Lower lobe of right lung (tissue), 2 donors: ENCODE results near the gene FBH1. TPM values are rescaled to one million over a fixed set of nuclear protein-coding genes. Genes with fewer than 3 reads are reported as not detected.

Experiments
- ATAC-seq, 2 donors: fragments of 200-7000 bp; cut with Tn5 transposase; one replicate each; pipeline ENCODE4 v1.9.1; 2020 to 2022; ENCODE audit warnings: mild to moderate bottlenecking in 2 of 2, moderate library complexity in 2 of 2
- DNase-seq: peaks from one replicate; pipeline ENCODE4 v3.0.0-alpha.2; 2020
- H3K27ac ChIP-seq: fragments of 200-600 bp; one replicate; pipeline ENCODE4 v1.8.0; 2022
- H3K27me3 ChIP-seq: fragments of 200-600 bp; one replicate; pipeline ENCODE4 v1.8.0; 2022; ENCODE audit warnings: low read depth
- H3K36me3 ChIP-seq: fragments of 200-600 bp; one replicate; pipeline ENCODE4 v1.8.0; 2022; ENCODE audit warnings: mild to moderate bottlenecking
- H3K4me1 ChIP-seq: fragments of 200-600 bp; one replicate; pipeline ENCODE4 v1.8.0; 2022
- H3K4me3 ChIP-seq: fragments of 200-600 bp; one replicate; pipeline ENCODE4 v1.8.0; 2022; ENCODE audit warnings: mild to moderate bottlenecking
- H3K9me3 ChIP-seq: fragments of 200-600 bp; one replicate; pipeline ENCODE4 v1.8.0; 2022
- CTCF ChIP-seq: fragments of 200-600 bp; IDR thresholded peaks from one replicate; pipeline ENCODE4 v1.8.0; 2022; ENCODE audit warnings: antibody characterized with exemption, mild to moderate bottlenecking
- intact Hi-C: fragments of 100-400 bp; cut with DNase I; formaldehyde crosslinking; loops from one replicate; pipeline ENCODE4 v1.11.0; 2022
- total RNA-seq: library from RNA; stranded (reverse); fragmentation: NEBNext Ultra II Directional; extraction: Animal tissue kit (Norgen Biotek cat#: 25700); gene quantifications from one replicate; pipeline ENCODE4 v1.2.1, GENCODE V29; 2021
- donor health status: DM: no; HTN: yes; CAD: no; lungs with severe emphysema.

The FBH1 gene
- total RNA-seq, 1 donor from 2014 or later: 64.7 TPM

DNA sequence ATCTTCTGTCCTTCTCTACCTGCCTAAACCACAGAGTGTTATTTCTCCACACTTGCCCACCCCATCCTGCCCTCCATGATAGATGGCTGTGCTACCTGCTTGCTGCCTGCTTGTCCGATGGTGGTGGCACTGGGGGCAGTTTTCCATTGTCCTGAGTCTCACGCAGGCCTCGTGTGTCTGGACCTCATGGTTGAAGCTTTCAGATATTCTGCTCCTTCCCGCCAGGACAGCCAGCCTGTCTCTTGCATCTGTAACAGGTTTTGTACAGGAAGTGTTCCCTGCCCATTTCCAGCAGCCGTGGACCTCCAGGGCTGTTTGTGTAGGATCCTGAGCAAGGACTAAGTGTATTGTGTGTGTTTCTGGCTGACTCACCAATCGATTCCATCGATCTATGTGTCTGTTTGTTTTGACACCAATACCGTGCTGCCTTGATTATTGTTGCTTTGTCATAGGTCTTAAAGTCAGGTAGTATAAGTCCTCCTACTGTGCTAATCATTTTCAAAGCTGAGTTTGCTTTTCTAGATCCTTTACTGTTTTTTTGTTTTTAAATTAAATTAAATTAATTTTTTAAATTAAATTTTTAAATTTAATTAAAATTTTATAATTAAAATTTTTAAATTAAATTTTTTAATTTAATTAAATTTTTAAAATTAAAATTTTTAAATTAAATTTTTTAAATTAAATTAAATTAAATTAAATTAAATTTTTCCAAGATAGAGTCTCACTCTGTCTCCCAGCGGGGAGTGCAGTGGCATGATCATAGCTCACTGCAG is 78.8 kb downstream of the FBH1 start:
- Histone ChIP-seq H3K27me3 (no peaks in the 10 kb centered on the region), H3K4me3 (no peak overlapping the region), H3K4me1 (peaks cover 30% of the 10 kb centered on the region), H3K36me3 (peaks cover 26% of the 10 kb centered on the region), H3K9me3 (no peaks in the 10 kb centered on the region), H3K27ac (no peak overlapping the region)
- DNase-seq (peak; percentile 42), ATAC-seq (no peak)
- TF ChIP-seq CTCF: no peak
- intact Hi-C loops: no loop called here

- Histone ChIP-seq H3K27ac (no peak overlapping the region), H3K4me1 (peaks cover 37% of the 10 kb centered on the region), H3K36me3 (peaks cover 16% of the 10 kb centered on the region), H3K9me3 (no peaks in the 10 kb centered on the region), H3K4me3 (no peak overlapping the region), H3K27me3 (no peaks in the 10 kb centered on the region)
- ATAC-seq (no peak), DNase-seq (no peak)
- intact Hi-C loops: no loop called here
- TF ChIP-seq CTCF: no peak
These were observed 80.0 kb downstream of the FBH1 start for GRCh38 chr10:5970066-5970465.

DNA sequence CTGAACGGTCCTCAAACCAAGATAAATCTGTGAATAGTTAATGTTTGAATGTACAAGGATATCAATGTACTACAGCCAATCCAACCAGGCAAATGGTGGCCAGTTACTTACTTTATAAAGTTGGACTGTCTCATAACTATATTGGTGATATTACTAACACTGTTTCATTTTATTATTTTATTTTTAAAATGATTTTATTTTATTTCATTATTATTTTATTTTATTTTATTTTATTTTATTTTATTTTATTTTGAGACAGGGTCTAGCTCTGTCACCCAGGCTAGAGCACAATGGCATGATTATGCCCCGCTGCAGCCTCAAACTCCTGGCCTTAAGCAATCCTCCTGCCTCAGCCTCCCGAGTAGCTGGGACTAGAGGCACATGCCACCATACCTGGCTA is 80.5 kb downstream of the FBH1 start:
- DNase-seq (no peak), ATAC-seq (no peak)
- Histone ChIP-seq H3K4me3 (no peak overlapping the region), H3K27ac (peak overlapping the region; percentile 38), H3K27me3 (no peaks in the 10 kb centered on the region), H3K4me1 (peaks cover 42% of the 10 kb centered on the region), H3K9me3 (no peaks in the 10 kb centered on the region), H3K36me3 (peaks cover 12% of the 10 kb centered on the region)
- no peak for TF ChIP-seq CTCF
- intact Hi-C loops: no loop called here

DNA sequence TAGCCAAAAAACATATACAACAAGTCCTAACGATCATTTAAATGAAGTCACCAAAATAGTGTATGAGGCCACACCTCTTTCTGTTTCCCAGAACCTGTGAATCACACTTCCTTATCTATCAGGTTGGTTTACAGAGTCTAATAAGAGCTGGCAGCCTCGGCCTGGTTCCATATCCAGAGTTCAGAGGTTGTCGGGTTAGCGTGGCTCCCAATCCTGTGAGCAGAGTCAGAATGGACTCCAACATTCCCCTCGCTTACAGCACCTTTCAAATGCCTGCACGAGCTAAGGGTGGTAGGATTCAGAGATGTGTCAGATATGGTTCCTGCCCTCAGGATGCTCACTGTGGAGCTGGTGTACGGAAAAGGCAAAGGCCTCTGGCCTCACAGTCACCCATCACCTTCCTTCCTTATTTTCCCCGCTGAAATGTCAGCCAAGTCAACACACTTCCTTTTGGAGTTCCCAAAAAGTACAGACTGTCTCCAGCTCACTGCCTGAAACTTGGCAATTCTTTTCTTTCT is 81.3 kb downstream of the FBH1 start:
- peaks cover 50% of the 10 kb centered on the region for H3K4me1 ChIP-seq
- intact Hi-C loops: no loop called here
- H3K27me3 ChIP-seq: no peaks in the 10 kb centered on the region
- DNase-seq: peak; percentile 47
- H3K9me3 ChIP-seq: no peaks in the 10 kb centered on the region
- peaks cover 7% of the 10 kb centered on the region for H3K36me3 ChIP-seq
- H3K27ac ChIP-seq: peak overlapping the region; percentile 38
- peak; percentile 59 to 86 for ATAC-seq
- TF ChIP-seq CTCF: no peak
- no peak overlapping the region for H3K4me3 ChIP-seq

- no peak for TF ChIP-seq CTCF
- peak overlapping the region; percentile 38 for H3K27ac ChIP-seq
- H3K36me3 ChIP-seq: peaks cover 7% of the 10 kb centered on the region
- peaks cover 51% of the 10 kb centered on the region for H3K4me1 ChIP-seq
- H3K9me3 ChIP-seq: no peaks in the 10 kb centered on the region
- DNase-seq (no peak), ATAC-seq (no peak)
- no peaks in the 10 kb centered on the region for H3K27me3 ChIP-seq
- intact Hi-C loops: no loop called here
- no peak overlapping the region for H3K4me3 ChIP-seq
These were observed 81.8 kb downstream of the FBH1 start for GRCh38 chr10:5971886-5972285.
